Lung (tissue), 12 donors: ENCODE measurements around the gene ARL6IP5. TPM values are rescaled to one million over a fixed set of nuclear protein-coding genes. Genes with fewer than 3 reads are reported as not detected.

Experiments used
- ATAC-seq: fragments of 200-7000 bp; cut with Tn5 transposase; one replicate; pipeline ENCODE4 v1.9.1; 2020; ENCODE audit warnings: moderate number of reproducible peaks; ENCODE audit not compliant: insufficient read depth, low FRiP score
- DNase-seq, 3 donors: peaks; one replicate each; pipeline ENCODE4 v3.0.0-alpha.2; 2013 to 2017
- H3K27ac ChIP-seq, 2 donors: one replicate each; pipeline ENCODE4 v1.5.1; 2013; ENCODE audit warnings: mild to moderate bottlenecking in 2 of 2, moderate library complexity in 2 of 2, control low read depth in 1 of 2, inconsistent platforms in 1 of 2, low read depth in 1 of 2, low read length in 1 of 2
- H3K27me3 ChIP-seq, 3 donors: one replicate each; pipeline ENCODE4 v1.5.1; 2013; ENCODE audit warnings: low read length in 2 of 3; ENCODE audit not compliant: control insufficient read depth in 3 of 3, insufficient read depth in 3 of 3
- H3K36me3 ChIP-seq, 4 donors: one replicate each; pipeline ENCODE4 v1.5.1; 2013; ENCODE audit warnings: low read length in 4 of 4, mild to moderate bottlenecking in 1 of 4, moderate library complexity in 1 of 4; ENCODE audit not compliant: control insufficient read depth in 4 of 4, insufficient read depth in 4 of 4
- H3K4me1 ChIP-seq, 5 donors: one replicate each; pipeline ENCODE4 v1.5.1; 2013; ENCODE audit warnings: low read length in 5 of 5, mild to moderate bottlenecking in 2 of 5, moderate library complexity in 1 of 5; ENCODE audit not compliant: control insufficient read depth in 5 of 5, insufficient read depth in 5 of 5
- H3K4me3 ChIP-seq: one replicate; pipeline ENCODE4 v1.5.1; 2013; ENCODE audit warnings: mild to moderate bottlenecking, control low read depth, moderate library complexity
- H3K9ac ChIP-seq, 2 donors: one replicate each; pipeline ENCODE4 v1.5.1; 2013; ENCODE audit warnings: low read length in 2 of 2, control low read depth in 1 of 2; ENCODE audit not compliant: insufficient read depth in 1 of 2
- H3K9me3 ChIP-seq, 4 donors: one replicate each; pipeline ENCODE4 v1.5.1; 2013; ENCODE audit warnings: low read length in 3 of 4, mild to moderate bottlenecking in 1 of 4, moderate library complexity in 1 of 4; ENCODE audit not compliant: control insufficient read depth in 4 of 4, insufficient read depth in 3 of 4
- CTCF ChIP-seq: IDR thresholded peaks from 2 replicates; pipeline ENCODE4 v1.5.1; 2012; ENCODE audit warnings: mild to moderate bottlenecking; ENCODE audit errors: control extremely low read depth, extremely low read depth
- WGBS, 2 donors: extraction: QIAGEN DNeasy Blood & Tissue Kit; methylation state at CpG; one replicate each; pipeline ENCODE4 v1.1.7; 2013; 5-methylcytosine and 5-hydroxymethylcytosine counted together
- polyA plus RNA-seq, 2 donors: library from polyadenylated mRNA; stranded (reverse); fragments of 200-250 nt; gene quantifications; one replicate each; pipeline ENCODE4 v1.2.1, GENCODE V29; 2013
- total RNA-seq, 2 donors: library from RNA; depleted of rRNA in 1 of 2; stranded (reverse); fragments of >200 nt in 1 of 2; gene quantifications; one replicate each; pipeline ENCODE4 v1.2.1, GENCODE V29; 2014 to 2021
- donor health status: control.
- donor health status: control.
- donor health status: Bipolar disorder and iron deficiency.
- donor health status: healthy.
- donor health status: DM: yes; HTN: yes; CAD: no.

Gene ARL6IP5
- total and polyA plus RNA-seq, 4 donors = 105 to 132 (median 121) TPM

GRCh38 chr3:69113536-69113935 is 28.8 kb downstream of the ARL6IP5 start:
- DNase-seq (peak; percentile 37 to 87 (median 81)), ATAC-seq (peak; percentile 62)
- Histone ChIP-seq H3K27ac (peak overlapping the region in 1 of 2 donors; percentile 77), H3K9me3 (no peaks in the 10 kb centered on the region), H3K4me1 (peaks cover 0 to 13% (median 5%) of the 10 kb centered on the region in 5 donors), H3K27me3 (no peaks in the 10 kb centered on the region), H3K4me3 (no peak overlapping the region), H3K36me3 (no peaks in the 10 kb centered on the region), H3K9ac (no peak overlapping the region)
- 79 to 89% methylated on average over 3 of the region's 3 CpGs for WGBS, 2 donors
- TF ChIP-seq CTCF = no peak

GRCh38 chr3:69115731-69116130 is 31.0 kb downstream of the ARL6IP5 start:
- no peak for DNase-seq
- 50 to 74% methylated on average over 2 of the region's 2 CpGs for WGBS, 2 donors
- no peak overlapping the region for H3K4me3 ChIP-seq
- no peak overlapping the region for H3K9ac ChIP-seq
- no peak for TF ChIP-seq CTCF
- peak overlapping the region in 1 of 2 donors; percentile 80 for H3K27ac ChIP-seq
- ATAC-seq = no peak
- H3K27me3 ChIP-seq = no peaks in the 10 kb centered on the region
- H3K36me3 ChIP-seq = no peaks in the 10 kb centered on the region
- no peaks in the 10 kb centered on the region for H3K9me3 ChIP-seq
- peaks cover 0 to 20% (median 5%) of the 10 kb centered on the region in 5 donors for H3K4me1 ChIP-seq

GRCh38 chr3:69116162-69116561 is 31.4 kb downstream of the ARL6IP5 start:
- Histone ChIP-seq H3K27ac (peak overlapping the region in 1 of 2 donors; percentile 76), H3K9ac (no peak overlapping the region), H3K9me3 (no peaks in the 10 kb centered on the region), H3K4me3 (no peak overlapping the region), H3K36me3 (no peaks in the 10 kb centered on the region), H3K27me3 (no peaks in the 10 kb centered on the region), H3K4me1 (peaks cover 0 to 20% (median 5%) of the 10 kb centered on the region in 5 donors)
- no peak for DNase-seq
- no peak for TF ChIP-seq CTCF
- 83 to 91% methylated on average over 4 of the region's 4 CpGs for WGBS, 2 donors
- ATAC-seq = no peak

GRCh38 chr3:69116897-69117296 is 32.2 kb downstream of the ARL6IP5 start:
- WGBS, 2 donors = 69 to 84% methylated on average over 3 of the region's 3 CpGs

More at GRCh38 chr3:69116897-69117296, 32.2 kb downstream of the ARL6IP5 start:
- H3K4me1 ChIP-seq = peaks cover 0 to 20% (median 5%) of the 10 kb centered on the region in 5 donors
- DNase-seq = peak; percentile 22 to 60 (median 36)
- peak overlapping the region in 1 of 2 donors; percentile 76 for H3K27ac ChIP-seq
- H3K27me3 ChIP-seq = no peaks in the 10 kb centered on the region
- no peaks in the 10 kb centered on the region for H3K9me3 ChIP-seq
- H3K4me3 ChIP-seq = no peak overlapping the region
- H3K36me3 ChIP-seq = no peaks in the 10 kb centered on the region
- TF ChIP-seq CTCF = no peak
- no peak overlapping the region for H3K9ac ChIP-seq
- ATAC-seq = no peak
